Calu3 (cell line): ENCODE data around the gene CDO1. TPM values are rescaled to one million over a fixed set of nuclear protein-coding genes. Genes with fewer than 3 reads are reported as not detected.

ENCODE experiments used
- Bru-seq: library from RNA; stranded (reverse); fragments of 400-500 nt; gene quantifications from one replicate; lab custom pipeline; 2021; lab: Mats Ljungman, UMichigan
- BruChase-seq, 2 experiments: library from RNA; stranded (reverse); fragments of 400-500 nt; gene quantifications; one replicate each; lab custom pipeline; 2021; lab: Mats Ljungman, UMichigan
- BruUV-seq: library from RNA; stranded (reverse); fragments of 400-500 nt; replicated peaks from 2 replicates; lab custom pipeline; 2021; lab: Mats Ljungman, UMichigan
- CTCF ChIA-PET: fragments of 300-600 bp; sonication (Branson Sonifier 250); formaldehyde crosslinking; loops from one replicate; lab custom pipeline; 2022; ENCODE audit warnings: antibody characterized with exemption; lab: Charles Lee
- DNase-seq: peaks from one replicate; pipeline ENCODE4 v3.0.0; 2022
- H3K27ac Mint-ChIP-seq: one replicate; pipeline ENCODE4 v1.8.0; 2022; ENCODE audit warnings: mixed read lengths; ENCODE audit not compliant: unreplicated experiment
- H3K27me3 Mint-ChIP-seq: one replicate; pipeline ENCODE4 v1.8.0; 2022; ENCODE audit warnings: mixed read lengths; ENCODE audit not compliant: unreplicated experiment
- H3K36me3 Mint-ChIP-seq: one replicate; pipeline ENCODE4 v1.8.0; 2022; ENCODE audit warnings: mild to moderate bottlenecking, moderate library complexity, mixed read lengths; ENCODE audit not compliant: insufficient read depth, unreplicated experiment
- H3K4me1 Mint-ChIP-seq: one replicate; pipeline ENCODE4 v1.8.0; 2022; ENCODE audit warnings: mild to moderate bottlenecking, low read depth, mixed read lengths; ENCODE audit not compliant: unreplicated experiment
- H3K4me3 Mint-ChIP-seq: one replicate; pipeline ENCODE4 v1.8.0; 2022; ENCODE audit warnings: mild to moderate bottlenecking, low read depth, moderate library complexity, mixed read lengths; ENCODE audit not compliant: unreplicated experiment
- H3K9me3 Mint-ChIP-seq: one replicate; pipeline ENCODE4 v1.8.0; 2022; ENCODE audit warnings: low read depth, mixed read lengths; ENCODE audit not compliant: unreplicated experiment
- CTCF ChIP-seq: fragments of 200-600 bp; IDR thresholded peaks from one replicate; pipeline ENCODE4 v1.8.0; 2022; ENCODE audit warnings: antibody characterized with exemption; ENCODE audit not compliant: unreplicated experiment
- intact Hi-C: fragments of 100-400 bp; cut with micrococcal nuclease; formaldehyde crosslinking; loops from one replicate; pipeline ENCODE4 v1.10.0; 2022; ENCODE audit not compliant: unreplicated experiment
- long read RNA-seq: library from polyadenylated mRNA; stranded (forward); transcript quantifications from one replicate; pipeline ENCODE4 v2.0.0, GENCODE V29; 2022
- total RNA-seq: library from RNA; stranded (reverse); gene quantifications from 2 replicates; pipeline ENCODE4 v1.2.3, GENCODE V29; 2022

CDO1 gene
- total RNA-seq (not detected in 2 replicates), Bru-seq, nascent RNA (percentile 23 among the genes with signal in this experiment), BruChase-seq, experiment 1, labeled RNA remaining after a 6-hour chase (percentile 15 among the genes with signal in this experiment), BruChase-seq, experiment 2, labeled RNA remaining after a 2-hour chase (percentile 25 among the genes with signal in this experiment)
- long read RNA-seq: 0 reads

DNA sequence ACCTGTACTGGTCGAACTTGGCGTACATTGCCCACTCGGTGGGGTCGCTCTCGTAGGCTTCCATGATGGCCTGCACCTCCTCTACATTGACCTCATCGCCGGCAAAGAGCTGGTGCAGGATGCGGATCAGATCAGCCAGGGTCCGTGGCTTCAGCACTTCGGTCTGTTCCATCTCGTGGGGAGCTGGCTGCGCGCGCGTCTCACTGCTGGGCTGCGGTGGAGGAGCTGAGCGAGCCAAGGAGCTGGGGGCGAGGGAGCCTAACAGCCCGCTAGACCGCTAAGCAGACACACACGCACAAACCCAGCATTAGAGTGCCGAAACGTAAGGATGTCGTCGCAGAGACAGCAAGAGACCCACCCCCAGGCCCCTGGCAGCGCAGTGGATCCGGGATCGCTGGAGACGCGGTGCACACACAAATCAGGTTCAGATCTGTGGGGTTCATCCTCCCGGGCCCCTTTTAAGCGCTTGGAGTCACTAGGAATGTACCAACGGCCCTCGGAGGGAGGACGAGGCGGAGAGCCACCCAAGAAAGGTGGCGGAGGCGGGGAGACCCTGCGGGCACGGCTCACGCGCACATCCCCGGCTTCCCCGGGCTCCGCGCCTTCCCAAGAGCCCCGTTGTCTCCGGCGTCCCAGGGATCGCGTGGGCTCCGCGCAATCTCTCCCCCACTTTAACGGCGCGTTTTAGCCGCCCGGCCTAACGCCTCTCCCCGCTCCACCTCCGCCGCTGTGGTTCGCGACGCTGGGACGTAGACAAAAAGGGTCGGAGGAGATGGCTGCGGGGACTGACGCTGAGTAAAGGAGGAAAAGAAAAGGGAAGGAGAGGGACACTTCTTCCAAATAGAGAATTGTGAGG lies at the start of gene CDO1:
Gene CDO1, minus strand, starts transcription at position 434 of the 856 bp plus-strand sequence. Its CDS starts 262 bp downstream, at position 172.
- CTCF ChIA-PET: interaction anchor here (0.7 kb wide), 1 partner anchor 132 kb away, joined by 3 read pairs; no protein-coding TSS in a partner anchor
- BruUV-seq: no TSS peak
- Mint-ChIP-seq H3K9me3 (no peaks in the 10 kb centered on the region), H3K27ac (no peak within 1 kb of the TSS), H3K4me1 (no peaks in the 10 kb centered on the region), H3K27me3 (peaks cover 24% of the 10 kb centered on the region), H3K36me3 (no peaks in the 10 kb centered on the region), H3K4me3 (peak within 1 kb of the TSS; percentile 26)
- DNase-seq: no peak
- intact Hi-C loops: no loop called here
- no peak for TF ChIP-seq CTCF

- no TSS peak for BruUV-seq
- H3K27me3 Mint-ChIP-seq: no peaks in the 10 kb centered on the region
- intact Hi-C loops: no loop called here
- no peak for TF ChIP-seq CTCF
- no peak for DNase-seq
- H3K27ac Mint-ChIP-seq: no peak overlapping the region
- CTCF ChIA-PET: interaction anchor here (0.6 kb wide), 1 partner anchor 85 kb away, joined by 3 read pairs; no protein-coding TSS in a partner anchor
- no peaks in the 10 kb centered on the region for H3K36me3 Mint-ChIP-seq
- H3K9me3 Mint-ChIP-seq: peaks cover under 1% of the 10 kb centered on the region
- H3K4me3 Mint-ChIP-seq: no peak overlapping the region
- peaks cover 28% of the 10 kb centered on the region for H3K4me1 Mint-ChIP-seq
Measured at GRCh38 chr5:115859378-115859777, 42.9 kb upstream of the CDO1 start.

DNA sequence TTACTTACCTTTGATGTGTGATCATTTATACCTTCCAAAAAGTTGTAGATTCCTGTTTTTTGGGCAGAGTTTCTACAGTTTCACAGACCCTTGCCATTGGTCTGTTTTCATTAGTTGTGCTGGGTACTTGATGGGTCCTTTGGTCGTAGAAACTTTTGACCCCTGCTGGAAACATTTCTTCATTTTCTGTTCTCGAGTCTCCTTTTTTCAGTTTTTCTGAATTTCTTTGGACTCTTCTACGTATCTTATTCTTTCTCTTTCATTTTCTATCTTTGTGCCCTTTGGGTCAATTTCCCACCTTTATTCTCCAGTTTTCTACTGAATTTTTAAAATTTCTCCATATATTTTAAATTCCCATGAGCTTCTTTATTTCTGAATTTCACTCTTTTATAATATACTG lies 41.9 kb upstream of the CDO1 start:
- no TSS peak for BruUV-seq
- no peaks in the 10 kb centered on the region for H3K36me3 Mint-ChIP-seq
- H3K27me3 Mint-ChIP-seq: no peaks in the 10 kb centered on the region
- no peak overlapping the region for H3K27ac Mint-ChIP-seq
- intact Hi-C loops: no loop called here
- no peak for DNase-seq
- CTCF ChIA-PET: interaction anchor here (0.5 kb wide), 1 partner anchor 892 kb away, joined by 4 read pairs; no protein-coding TSS in a partner anchor
- no peaks in the 10 kb centered on the region for H3K9me3 Mint-ChIP-seq
- peaks cover 25% of the 10 kb centered on the region for H3K4me1 Mint-ChIP-seq
- TF ChIP-seq CTCF: no peak
- no peak overlapping the region for H3K4me3 Mint-ChIP-seq

GRCh38 chr5:115857626-115858349 lies 41.3 kb upstream of the CDO1 start:
- Mint-ChIP-seq H3K27me3 (no peaks in the 10 kb centered on the region), H3K4me1 (peaks cover 25% of the 10 kb centered on the region), H3K36me3 (no peaks in the 10 kb centered on the region), H3K27ac (no peak overlapping the region), H3K9me3 (no peaks in the 10 kb centered on the region), H3K4me3 (no peak overlapping the region)
- BruUV-seq: no TSS peak
- intact Hi-C loops: loop anchor here (2.0 kb wide), 1 partner anchor 15 kb away; no protein-coding TSS in a partner anchor
- CTCF ChIA-PET: no interaction called here
- DNase-seq: no peak
- no peak for TF ChIP-seq CTCF
